Tibial nerve (tissue), 4 donors: Measurements from ENCODE around the gene CEACAM18. TPM values are rescaled to one million over a fixed set of nuclear protein-coding genes. Genes with fewer than 3 reads are reported as not detected.

ENCODE experiments used
- DNase-seq, 2 donors: peaks; one replicate each; pipeline ENCODE4 v3.0.0-alpha.2; 2019; ENCODE audit warnings: low spot score in 2 of 2
- H3K27ac ChIP-seq, 4 donors: fragments of 200-600 bp; sonication (generic) in 3 of 4; one replicate each; pipeline ENCODE4 v1.5.1; 2017 to 2019; ENCODE audit warnings: mild to moderate bottlenecking in 1 of 4
- H3K27me3 ChIP-seq, 2 donors: fragments of 200-600 bp; sonication (generic) in 1 of 2; one replicate each; pipeline versions ENCODE4 v1.5.1 to v1.6.0; 2017 to 2019
- H3K36me3 ChIP-seq, 3 donors: fragments of 200-600 bp; sonication (generic); one replicate each; pipeline ENCODE4 v1.5.1; 2018 to 2019
- H3K4me1 ChIP-seq, 4 donors: fragments of 200-600 bp; sonication (generic) in 3 of 4; one replicate each; pipeline ENCODE4 v1.5.1; 2017 to 2019
- H3K4me3 ChIP-seq, 4 donors: fragments of 200-600 bp; sonication (generic) in 3 of 4; one replicate each; pipeline ENCODE4 v1.5.1; 2017 to 2019; ENCODE audit warnings: mild to moderate bottlenecking in 1 of 4, moderate library complexity in 1 of 4
- H3K9me3 ChIP-seq, 4 donors: fragments of 200-600 bp; sonication (generic) in 3 of 4; one replicate each; pipeline ENCODE4 v1.5.1; 2017 to 2019
- EP300 ChIP-seq, 2 donors: sonication (generic); formaldehyde crosslinking; IDR thresholded peaks; one replicate each; pipeline ENCODE4 v1.6.1; 2017; ENCODE audit warnings: antibody characterized with exemption in 2 of 2, mild to moderate bottlenecking in 1 of 2
- POLR2A ChIP-seq, 2 donors: fragments of 450-650 bp; IDR thresholded peaks; one replicate each; pipeline ENCODE4 v1.6.1; 2017; ENCODE audit warnings: antibody characterized with exemption in 2 of 2, mild to moderate bottlenecking in 2 of 2, moderate library complexity in 2 of 2
- WGBS, 2 donors: methylation state at CpG; one replicate each; pipeline ENCODE4 v1.1.5; 2018; 5-methylcytosine and 5-hydroxymethylcytosine counted together
- total RNA-seq, 4 donors: library from RNA; depleted of rRNA; stranded (reverse); fragments of >200 nt; gene quantifications; one replicate each; pipeline ENCODE4 v1.1.0, GENCODE V29; 2016
- TF ChIP-seq, protein P1 (sequence below), 5 experiments: fragments of 200-600 bp in 3 of 5; fragments of 450-650 bp in 2 of 5; sonication (generic) in 3 of 5; IDR thresholded peaks; one replicate each; pipeline ENCODE4 v1.5.1; 2016 to 2019; ENCODE audit warnings: antibody characterized with exemption in 5 of 5, mild to moderate bottlenecking in 3 of 5, moderate library complexity in 2 of 5

CEACAM18 gene
- total RNA-seq, 4 donors from 2014 or later: not detected

DNA sequence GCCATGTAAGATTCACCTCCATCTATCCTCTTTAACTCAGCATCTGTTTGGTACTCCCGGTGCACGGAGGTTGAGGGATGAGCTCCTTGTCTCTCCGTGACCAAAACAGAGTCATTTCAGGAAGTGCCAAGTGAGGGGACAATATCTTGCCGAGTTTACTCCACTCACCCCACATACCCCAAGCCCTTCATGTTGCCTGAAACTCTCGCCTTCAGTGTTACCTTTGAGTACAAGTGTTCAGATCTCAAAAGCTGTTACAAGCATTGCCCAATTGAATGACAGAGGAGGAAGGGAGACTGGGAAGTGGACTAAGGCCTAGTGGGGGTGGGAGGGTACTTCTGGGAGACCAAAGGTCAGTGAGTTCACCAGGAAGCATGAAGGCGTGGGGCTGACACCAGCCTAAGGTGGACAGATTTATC, 29.3 kb downstream of the CEACAM18 start:
- Histone ChIP-seq H3K27ac (no peak overlapping the region), H3K4me1 (no peaks in the 10 kb centered on the region), H3K9me3 (peaks cover 0 to 14% (median 0%) of the 10 kb centered on the region in 4 donors), H3K27me3 (peaks cover 0 to 3% of the 10 kb centered on the region in 2 donors), H3K36me3 (no peaks in the 10 kb centered on the region), H3K4me3 (no peak overlapping the region)
- TF ChIP-seq, protein P1, sequence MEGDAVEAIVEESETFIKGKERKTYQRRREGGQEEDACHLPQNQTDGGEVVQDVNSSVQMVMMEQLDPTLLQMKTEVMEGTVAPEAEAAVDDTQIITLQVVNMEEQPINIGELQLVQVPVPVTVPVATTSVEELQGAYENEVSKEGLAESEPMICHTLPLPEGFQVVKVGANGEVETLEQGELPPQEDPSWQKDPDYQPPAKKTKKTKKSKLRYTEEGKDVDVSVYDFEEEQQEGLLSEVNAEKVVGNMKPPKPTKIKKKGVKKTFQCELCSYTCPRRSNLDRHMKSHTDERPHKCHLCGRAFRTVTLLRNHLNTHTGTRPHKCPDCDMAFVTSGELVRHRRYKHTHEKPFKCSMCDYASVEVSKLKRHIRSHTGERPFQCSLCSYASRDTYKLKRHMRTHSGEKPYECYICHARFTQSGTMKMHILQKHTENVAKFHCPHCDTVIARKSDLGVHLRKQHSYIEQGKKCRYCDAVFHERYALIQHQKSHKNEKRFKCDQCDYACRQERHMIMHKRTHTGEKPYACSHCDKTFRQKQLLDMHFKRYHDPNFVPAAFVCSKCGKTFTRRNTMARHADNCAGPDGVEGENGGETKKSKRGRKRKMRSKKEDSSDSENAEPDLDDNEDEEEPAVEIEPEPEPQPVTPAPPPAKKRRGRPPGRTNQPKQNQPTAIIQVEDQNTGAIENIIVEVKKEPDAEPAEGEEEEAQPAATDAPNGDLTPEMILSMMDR (IDR thresholded peaks at IDR 0.05): no peak
- TF ChIP-seq POLR2A (IDR thresholded peaks at IDR 0.05): no peak
- TF ChIP-seq EP300 (IDR thresholded peaks at IDR 0.05): no peak
- WGBS, 2 donors: 64 to 70% methylated on average over 6 of the region's 6 CpGs
- no peak for DNase-seq

DNA sequence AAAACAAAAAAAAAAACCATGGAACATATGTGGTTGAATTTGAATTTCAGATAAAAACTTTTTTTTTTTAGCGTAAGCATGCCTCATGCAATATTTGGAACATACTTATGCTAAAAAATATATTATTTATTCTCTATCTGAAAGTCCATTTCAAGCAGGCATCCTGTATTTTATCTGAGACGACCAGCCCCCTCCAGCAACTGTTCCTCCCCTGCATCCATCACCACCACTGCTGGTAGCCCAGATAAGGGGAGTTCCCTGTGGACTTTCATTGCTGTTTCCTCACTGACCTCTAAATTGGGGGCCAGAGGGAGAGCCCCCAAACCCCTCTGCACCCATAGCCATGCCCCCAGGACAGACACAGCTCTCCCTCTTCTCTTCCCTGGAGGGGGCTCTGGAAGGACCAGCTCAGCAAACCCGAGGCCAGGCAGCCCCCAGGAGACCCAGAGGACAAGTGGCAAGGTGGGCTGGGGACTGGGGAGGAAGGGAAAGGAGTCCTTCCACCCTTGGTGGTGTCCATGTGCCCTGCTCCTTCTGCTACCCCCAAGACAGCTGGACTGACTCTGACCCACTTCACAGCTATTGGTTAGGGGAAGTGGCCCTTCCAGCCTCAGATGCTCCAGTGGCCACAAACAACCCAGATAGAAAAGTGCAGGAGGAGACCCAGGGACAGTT, 29.9 kb downstream of the CEACAM18 start:
- peaks cover 0 to 14% (median 0%) of the 10 kb centered on the region in 4 donors for H3K9me3 ChIP-seq
- 57 to 58% methylated on average over 3 of the region's 3 CpGs for WGBS, 2 donors
- H3K4me1 ChIP-seq: no peaks in the 10 kb centered on the region
- H3K4me3 ChIP-seq: no peak overlapping the region
- no peaks in the 10 kb centered on the region for H3K36me3 ChIP-seq
- TF ChIP-seq POLR2A (IDR thresholded peaks at IDR 0.05) (no peak), EP300 (IDR thresholded peaks at IDR 0.05) (no peak)
- TF ChIP-seq, protein P1 (IDR thresholded peaks at IDR 0.05): no peak
- H3K27ac ChIP-seq: no peak overlapping the region
- no peak for DNase-seq
- H3K27me3 ChIP-seq: peaks cover 0 to 3% of the 10 kb centered on the region in 2 donors

DNA sequence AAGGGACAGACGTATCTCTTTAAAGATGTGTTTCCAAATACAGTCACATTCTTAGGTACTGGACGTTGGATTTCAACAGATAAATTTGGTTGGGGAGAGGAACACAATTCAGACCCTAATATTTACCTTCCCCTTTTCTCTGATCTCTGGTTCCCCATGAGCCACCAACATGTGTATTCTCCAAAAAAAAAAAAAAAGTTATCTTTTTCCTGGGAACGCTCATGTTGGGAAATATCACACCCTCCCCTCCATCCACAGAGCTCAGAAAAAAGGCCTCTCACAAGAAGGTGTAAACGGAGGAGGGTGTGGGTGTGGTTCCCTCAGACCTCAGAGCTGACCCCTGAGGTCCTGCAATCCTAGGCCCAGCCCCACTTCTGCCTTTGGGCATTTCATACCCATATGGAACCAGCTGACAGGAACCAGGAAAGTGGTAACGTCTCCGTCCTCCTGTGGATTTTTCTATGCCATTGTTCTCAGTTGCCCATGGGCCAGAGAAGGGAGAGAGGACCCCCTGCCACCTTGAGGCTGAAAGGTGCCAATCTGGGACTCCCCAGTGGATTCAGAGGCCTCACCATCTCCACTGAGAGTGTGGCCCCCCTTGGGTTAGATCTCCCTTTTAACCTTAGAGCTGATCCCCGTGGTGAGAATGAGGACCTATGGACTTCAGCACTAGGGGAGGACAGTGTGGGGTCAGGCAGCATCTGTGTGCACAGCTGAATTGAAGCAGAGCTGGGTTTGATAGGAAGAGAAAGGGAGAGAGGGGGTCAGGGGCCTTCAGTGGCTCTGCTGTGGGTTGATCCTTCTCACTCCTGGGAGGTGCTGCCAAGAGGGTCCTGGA, 31.7 kb downstream of the CEACAM18 start:
- DNase-seq: no peak
- TF ChIP-seq POLR2A (IDR thresholded peaks at IDR 0.05) (no peak), EP300 (IDR thresholded peaks at IDR 0.05) (no peak)
- TF ChIP-seq, protein P1 (IDR thresholded peaks at IDR 0.05): no peak
- Histone ChIP-seq H3K4me3 (no peak overlapping the region), H3K9me3 (peaks cover 0 to 2% (median 0%) of the 10 kb centered on the region in 4 donors), H3K27me3 (peaks cover 0 to 3% of the 10 kb centered on the region in 2 donors), H3K36me3 (no peaks in the 10 kb centered on the region), H3K27ac (no peak overlapping the region), H3K4me1 (no peaks in the 10 kb centered on the region)
- 45 to 53% methylated on average over 7 of the region's 7 CpGs for WGBS, 2 donors

DNA sequence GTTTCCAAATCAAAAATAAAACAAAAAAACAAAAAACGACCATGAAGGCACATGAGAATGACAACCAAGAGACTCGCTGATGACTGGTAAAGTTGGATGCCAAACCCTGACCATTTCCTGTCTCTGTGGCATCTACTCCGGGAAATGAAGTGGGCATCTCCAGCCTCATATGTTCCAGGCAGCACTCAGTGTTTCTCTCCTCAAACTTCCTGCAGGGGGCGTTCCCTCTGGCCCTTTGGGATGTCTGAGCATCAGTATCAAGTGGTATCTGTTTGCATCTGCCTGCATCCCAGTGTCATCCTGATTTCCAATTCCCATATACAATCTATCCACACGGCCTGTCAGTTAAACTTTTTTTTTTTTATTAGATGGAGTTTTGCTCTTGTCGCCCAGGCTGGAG, 33.0 kb downstream of the CEACAM18 start:
- TF ChIP-seq EP300 (IDR thresholded peaks at IDR 0.05) (no peak), POLR2A (IDR thresholded peaks at IDR 0.05) (no peak)
- TF ChIP-seq, protein P1 (IDR thresholded peaks at IDR 0.05): no peak
- no peaks in the 10 kb centered on the region for H3K9me3 ChIP-seq
- no peaks in the 10 kb centered on the region for H3K4me1 ChIP-seq
- 11 to 17% methylated on average over 6 of the region's 6 CpGs for WGBS, 2 donors
- H3K36me3 ChIP-seq: no peaks in the 10 kb centered on the region
- no peak overlapping the region for H3K27ac ChIP-seq
- no peak for DNase-seq
- H3K27me3 ChIP-seq: peaks cover 0 to 3% of the 10 kb centered on the region in 2 donors
- no peak overlapping the region for H3K4me3 ChIP-seq

DNA sequence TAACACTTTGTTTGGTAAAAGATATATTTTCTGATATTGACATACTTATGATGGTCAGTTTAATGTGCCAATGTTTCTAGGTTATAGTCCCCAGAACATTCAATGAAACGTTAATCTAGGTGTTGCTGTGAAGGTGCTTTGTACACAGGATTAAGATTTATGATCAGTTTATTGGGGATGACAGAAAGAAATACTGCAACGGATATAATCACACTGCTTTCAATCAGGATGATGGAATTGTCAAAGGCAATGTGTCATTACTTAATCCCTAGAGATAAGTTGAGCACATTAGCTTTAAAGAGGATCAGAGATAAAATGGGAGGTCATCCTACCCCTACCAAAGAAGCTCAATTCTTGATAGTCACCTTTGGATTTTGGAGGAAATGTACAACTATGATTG, 35.6 kb downstream of the CEACAM18 start:
- 38 to 43% methylated on average over 2 of the region's 2 CpGs for WGBS, 2 donors

More for the DNA sequence above, 35.6 kb downstream of the CEACAM18 start:
- Histone ChIP-seq H3K4me3 (no peak overlapping the region), H3K36me3 (no peaks in the 10 kb centered on the region), H3K9me3 (peaks cover 0 to 7% (median 0%) of the 10 kb centered on the region in 4 donors), H3K27ac (no peak overlapping the region), H3K4me1 (no peaks in the 10 kb centered on the region), H3K27me3 (peaks cover 0 to 3% of the 10 kb centered on the region in 2 donors)
- TF ChIP-seq, protein P1 (IDR thresholded peaks at IDR 0.05): no peak
- no peak for TF ChIP-seq POLR2A (IDR thresholded peaks at IDR 0.05)
- TF ChIP-seq EP300 (IDR thresholded peaks at IDR 0.05): no peak
- no peak for DNase-seq
